ENCODE data around the gene PDLIM3. TPM values are rescaled to one million over a fixed set of nuclear protein-coding genes. Genes with fewer than 3 reads are reported as not detected.
A peak's percentile ranks its signal among the peaks of the same experiment; 100 is the strongest.

The PDLIM3 gene
- total and polyA plus RNA-seq, 11 donors, result 111 to 1,156 (median 246) TPM

- Histone ChIP-seq H3K4me3 (no peak overlapping the region), H3K27me3 (no peaks in the 10 kb centered on the region), H3K27ac (peak overlapping the region in 2 of 12 donors; percentile 22 to 49), H3K4me1 (peaks cover 0 to 33% (median 8%) of the 10 kb centered on the region in 12 donors), H3K9me3 (peaks cover 0 to 18% (median 2%) of the 10 kb centered on the region in 12 donors), H3K36me3 (peaks cover 0 to 50% (median 14%) of the 10 kb centered on the region in 9 donors)
- ATAC-seq (peak in 3 of 4 donors; percentile 18 to 28 (median 18)), DNase-seq (no peak)
- intact Hi-C loops (cut with DNase I), result no loop called here
- TF ChIP-seq POLR2A (IDR thresholded peaks at IDR 0.05), result no peak
- TF ChIP-seq, protein P1, sequence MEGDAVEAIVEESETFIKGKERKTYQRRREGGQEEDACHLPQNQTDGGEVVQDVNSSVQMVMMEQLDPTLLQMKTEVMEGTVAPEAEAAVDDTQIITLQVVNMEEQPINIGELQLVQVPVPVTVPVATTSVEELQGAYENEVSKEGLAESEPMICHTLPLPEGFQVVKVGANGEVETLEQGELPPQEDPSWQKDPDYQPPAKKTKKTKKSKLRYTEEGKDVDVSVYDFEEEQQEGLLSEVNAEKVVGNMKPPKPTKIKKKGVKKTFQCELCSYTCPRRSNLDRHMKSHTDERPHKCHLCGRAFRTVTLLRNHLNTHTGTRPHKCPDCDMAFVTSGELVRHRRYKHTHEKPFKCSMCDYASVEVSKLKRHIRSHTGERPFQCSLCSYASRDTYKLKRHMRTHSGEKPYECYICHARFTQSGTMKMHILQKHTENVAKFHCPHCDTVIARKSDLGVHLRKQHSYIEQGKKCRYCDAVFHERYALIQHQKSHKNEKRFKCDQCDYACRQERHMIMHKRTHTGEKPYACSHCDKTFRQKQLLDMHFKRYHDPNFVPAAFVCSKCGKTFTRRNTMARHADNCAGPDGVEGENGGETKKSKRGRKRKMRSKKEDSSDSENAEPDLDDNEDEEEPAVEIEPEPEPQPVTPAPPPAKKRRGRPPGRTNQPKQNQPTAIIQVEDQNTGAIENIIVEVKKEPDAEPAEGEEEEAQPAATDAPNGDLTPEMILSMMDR (IDR thresholded peaks at IDR 0.05), result no peak
- WGBS, 4 donors, result 75 to 91% (median 83%) methylated on average over 7 of the region's 7 CpGs
Observed at GRCh38 chr4:185523862-185524261, 11.4 kb downstream of the PDLIM3 start.

- no peaks in the 10 kb centered on the region for H3K27me3 ChIP-seq
- H3K36me3 ChIP-seq, result peaks cover 0 to 58% (median 17%) of the 10 kb centered on the region in 9 donors
- no peak for ATAC-seq
- peaks cover 0 to 30% (median 4%) of the 10 kb centered on the region in 12 donors for H3K4me1 ChIP-seq
- H3K9me3 ChIP-seq, result peaks cover 0 to 18% (median 2%) of the 10 kb centered on the region in 12 donors
- intact Hi-C loops (cut with DNase I), result no loop called here
- no peak for DNase-seq
- no peak overlapping the region for H3K27ac ChIP-seq
- H3K4me3 ChIP-seq, result no peak overlapping the region
- 78% methylated on average over 2 of the region's 2 CpGs; no CpG with 5 or more reads in 3 of the 4 donors for WGBS, 4 donors
- TF ChIP-seq, protein P1 (IDR thresholded peaks at IDR 0.05), result no peak
- TF ChIP-seq POLR2A (IDR thresholded peaks at IDR 0.05), result no peak
Observed at GRCh38 chr4:185522451-185522850, 12.9 kb downstream of the PDLIM3 start.

GRCh38 chr4:185520119-185520518 lies 15.2 kb downstream of the PDLIM3 start:
- H3K4me1 ChIP-seq, result peaks cover 0 to 28% (median 5%) of the 10 kb centered on the region in 12 donors
- WGBS, 4 donors, result 37 to 65% (median 48%) methylated on average over 4 of the region's 4 CpGs
- no peak overlapping the region for H3K4me3 ChIP-seq
- H3K9me3 ChIP-seq, result no peaks in the 10 kb centered on the region
- H3K27ac ChIP-seq, result peak overlapping the region in 7 of 12 donors; percentile 0 to 60 (median 27)
- DNase-seq (no peak), ATAC-seq (peak in 3 of 4 donors; percentile 64 to 87 (median 76))
- no peak for TF ChIP-seq POLR2A (IDR thresholded peaks at IDR 0.05)
- TF ChIP-seq, protein P1 (IDR thresholded peaks at IDR 0.05), result no peak
- peaks cover 0 to 72% (median 17%) of the 10 kb centered on the region in 9 donors for H3K36me3 ChIP-seq
- intact Hi-C loops (cut with DNase I), result no loop called here
- H3K27me3 ChIP-seq, result peaks cover 0 to 5% (median 0%) of the 10 kb centered on the region in 9 donors

GRCh38 chr4:185518494-185518893 lies 16.8 kb downstream of the PDLIM3 start:
- intact Hi-C loops (cut with DNase I), result no loop called here
- TF ChIP-seq, protein P1 (IDR thresholded peaks at IDR 0.05), result no peak
- TF ChIP-seq POLR2A (IDR thresholded peaks at IDR 0.05), result no peak
- peaks cover 0 to 76% (median 9%) of the 10 kb centered on the region in 9 donors for H3K36me3 ChIP-seq
- no peaks in the 10 kb centered on the region for H3K9me3 ChIP-seq
- WGBS, 4 donors, result 38 to 55% (median 44%) methylated on average over 1 of the region's 1 CpG
- H3K4me1 ChIP-seq, result peaks cover 0 to 26% (median 15%) of the 10 kb centered on the region in 12 donors
- DNase-seq (no peak), ATAC-seq (no peak)
- H3K4me3 ChIP-seq, result no peak overlapping the region
- no peak overlapping the region for H3K27ac ChIP-seq
- H3K27me3 ChIP-seq, result peaks cover 0 to 12% (median 0%) of the 10 kb centered on the region in 9 donors
